NT2/D1 (cell line): Measurements from ENCODE around the gene STN1.

Experiments
- SUZ12 ChIP-seq: IDR thresholded peaks from 2 replicates; pipeline ENCODE4 v1.6.1; 2011; ENCODE audit not compliant: insufficient read length, insufficient read depth; ENCODE audit errors: extremely low read depth
- YY1 ChIP-seq: IDR thresholded peaks from 2 replicates; pipeline ENCODE4 v1.6.1; 2011; ENCODE audit not compliant: insufficient read length, insufficient read depth
- ZNF274 ChIP-seq: IDR thresholded peaks from 2 replicates; pipeline ENCODE4 v1.6.1; 2011; ENCODE audit warnings: mild to moderate bottlenecking, low read depth, low read length

DNA sequence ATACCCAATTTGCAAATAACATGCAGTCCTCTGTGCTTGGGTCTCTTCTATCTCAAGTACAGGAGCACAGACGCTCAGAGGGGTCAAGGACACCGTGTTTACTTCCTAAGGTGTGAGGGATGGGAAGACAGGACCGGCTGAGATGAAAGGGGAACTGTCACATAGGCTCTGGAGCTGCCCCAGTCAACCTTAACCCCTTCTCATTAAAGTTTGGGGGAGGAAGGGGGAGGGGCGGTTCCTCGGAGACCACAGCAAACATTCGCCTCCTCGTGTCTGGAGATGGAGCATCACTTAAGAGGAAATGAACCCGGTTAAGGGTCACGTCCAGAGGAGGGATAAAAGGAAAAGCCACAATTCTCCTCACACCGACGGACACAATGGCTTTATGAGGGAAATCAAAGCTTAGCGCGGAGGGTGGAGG, 63.7 kb downstream of the STN1 start:
- TF ChIP-seq YY1 (no peak), SUZ12 (no peak), ZNF274 (no peak)
